Upper lobe of left lung (tissue), 6 donors: ENCODE measurements around the gene FOXS1. TPM values are rescaled to one million over a fixed set of nuclear protein-coding genes. Genes with fewer than 3 reads are reported as not detected.
A peak's percentile ranks its signal among the peaks of the same experiment; 100 is the strongest.

Experiments
- ATAC-seq, 2 donors: fragments of 200-7000 bp; cut with Tn5 transposase; one replicate each; pipeline ENCODE4 v1.9.1; 2022; ENCODE audit warnings: mild to moderate bottlenecking in 2 of 2, moderate library complexity in 2 of 2; ENCODE audit not compliant: low FRiP score in 2 of 2
- DNase-seq, 2 donors: peaks; one replicate each; pipeline ENCODE4 v3.0.0-alpha.2; 2019 to 2020
- H3K27ac ChIP-seq, 4 donors: fragments of 200-600 bp; sonication (generic); one replicate each; pipeline ENCODE4 v1.5.1; 2016 to 2019
- H3K27me3 ChIP-seq, 4 donors: fragments of 200-600 bp; sonication (generic); one replicate each; pipeline ENCODE4 v1.5.1; 2017 to 2019
- H3K36me3 ChIP-seq, 4 donors: fragments of 200-600 bp; sonication (generic); one replicate each; pipeline ENCODE4 v1.5.1; 2016 to 2019
- H3K4me1 ChIP-seq, 4 donors: fragments of 200-600 bp; sonication (generic); one replicate each; pipeline ENCODE4 v1.5.1; 2018 to 2019
- H3K4me3 ChIP-seq, 4 donors: fragments of 200-600 bp; sonication (generic); one replicate each; pipeline ENCODE4 v1.5.1; 2017 to 2019; ENCODE audit warnings: mild to moderate bottlenecking in 2 of 4, moderate library complexity in 1 of 4
- H3K9me3 ChIP-seq, 4 donors: fragments of 200-600 bp; sonication (generic); one replicate each; pipeline ENCODE4 v1.5.1; 2018 to 2019
- CTCF ChIP-seq, 6 experiments: fragments of 450-650 bp in 4 of 6; fragments of 200-600 bp in 2 of 6; sonication (generic) in 2 of 6; IDR thresholded peaks; one replicate each; pipeline ENCODE4 v1.5.1; 2016 to 2019; ENCODE audit warnings: antibody characterized with exemption in 6 of 6
- EP300 ChIP-seq, 4 donors: sonication (generic); formaldehyde crosslinking; IDR thresholded peaks; one replicate each; pipeline ENCODE4 v1.5.1; 2017; ENCODE audit warnings: antibody characterized with exemption in 4 of 4, control low read depth in 2 of 4
- POLR2A ChIP-seq, 4 donors: fragments of 450-650 bp; IDR thresholded peaks; one replicate each; pipeline ENCODE4 v1.5.1; 2016 to 2017; ENCODE audit warnings: antibody characterized with exemption in 4 of 4, mild to moderate bottlenecking in 2 of 4
- POLR2AphosphoS5 ChIP-seq, 2 donors: sonication (generic); formaldehyde crosslinking; IDR thresholded peaks; one replicate each; pipeline ENCODE4 v1.5.1; 2017; ENCODE audit warnings: antibody characterized with exemption in 2 of 2
- WGBS, 2 donors: methylation state at CpG; one replicate each; pipeline ENCODE4 v1.1.5; 2017 to 2018; 5-methylcytosine and 5-hydroxymethylcytosine counted together
- total RNA-seq, 6 donors: library from RNA; depleted of rRNA in 4 of 6; stranded (reverse); fragments of >200 nt in 4 of 6; gene quantifications; one replicate each; pipeline versions ENCODE4 v1.1.0 to v1.2.1, GENCODE V29; 2016 to 2021
- donor health status: DM: no; HTN: no; CAD: no; lungs with moderate emphysema.
- donor health status: DM: no; HTN: yes; CAD: no; lungs with severe emphysema.

Gene FOXS1
- total RNA-seq, 6 donors from 2014 or later, result 0.91 to 1.7 (median 1.3) TPM; not detected in 3

DNA sequence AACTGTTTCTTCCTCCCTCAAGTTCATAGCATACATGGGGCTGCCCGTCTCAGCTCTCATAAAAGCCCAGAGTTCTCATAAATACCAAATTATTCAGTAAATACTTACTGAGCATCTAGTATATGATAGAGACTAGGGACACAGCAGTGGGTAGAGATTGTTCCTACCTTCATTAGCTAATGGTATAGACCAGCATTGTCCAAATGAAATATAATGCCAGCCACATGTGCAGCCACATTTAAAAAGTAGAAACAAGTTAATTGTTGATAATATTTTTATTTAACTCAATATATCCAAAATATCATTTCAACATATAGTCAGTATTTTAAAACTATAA, 26.2 kb upstream of the FOXS1 start:
- 87 to 100% methylated on average over 1 of the region's 1 CpG for WGBS, 2 donors
- no peak overlapping the region for H3K27ac ChIP-seq
- DNase-seq, result no peak

GRCh38 chr20:31870726-31871617, 25.6 kb upstream of the FOXS1 start:
- 10 to 20% methylated on average over 8 to 21 of the region's 24 CpGs for whole genome bisulfite sequencing, 2 donors
- Histone ChIP-seq H3K36me3 (no peaks in the 10 kb centered on the region), H3K4me3 (peak overlapping the region; percentile 73 to 92 (median 78)), H3K27ac (peak overlapping the region in 3 of 4 donors; percentile 49 to 76 (median 62)), H3K27me3 (peaks cover 0 to 12% (median 4%) of the 10 kb centered on the region in 4 donors), H3K9me3 (no peaks in the 10 kb centered on the region), H3K4me1 (peaks cover 9 to 21% (median 18%) of the 10 kb centered on the region in 4 donors)
- ATAC-seq (peak in 1 of 2 donors; percentile 16), DNase-seq (no peak)
- TF ChIP-seq POLR2AphosphoS5 (IDR thresholded peaks at IDR 0.05) (no peak), EP300 (IDR thresholded peaks at IDR 0.05) (no peak)

More for the DNA sequence above, 26.2 kb upstream of the FOXS1 start:
- H3K4me1 ChIP-seq, result peaks cover 9 to 21% (median 18%) of the 10 kb centered on the region in 4 donors
- H3K4me3 ChIP-seq, result no peak overlapping the region
- H3K9me3 ChIP-seq, result no peaks in the 10 kb centered on the region
- no peak for ATAC-seq
- no peaks in the 10 kb centered on the region for H3K36me3 ChIP-seq
- peaks cover 0 to 12% (median 4%) of the 10 kb centered on the region in 4 donors for H3K27me3 ChIP-seq
- TF ChIP-seq CTCF (IDR thresholded peaks at IDR 0.05) (no peak), POLR2AphosphoS5 (IDR thresholded peaks at IDR 0.05) (no peak), POLR2A (IDR thresholded peaks at IDR 0.05) (no peak), EP300 (IDR thresholded peaks at IDR 0.05) (no peak)

GRCh38 chr20:31869942-31870725, 24.7 kb upstream of the FOXS1 start, which contains the start of the genes DUSP15 and TTLL9:
TSS of gene DUSP15 (minus strand) at chr20:31870527. CDS start at chr20:31870337, 190 bp downstream.
TSS of gene TTLL9 (plus strand) at chr20:31870634. CDS start at chr20:31871127, 493 bp downstream.
- peak within 1 kb of the TSS in 3 of 4 donors; percentile 49 to 76 (median 62) for H3K27ac ChIP-seq
- peaks cover 0 to 12% (median 4%) of the 10 kb centered on the region in 4 donors for H3K27me3 ChIP-seq
- no peaks in the 10 kb centered on the region for H3K9me3 ChIP-seq
- peak; percentile 69 to 88 for ATAC-seq
- H3K4me3 ChIP-seq, result peak within 1 kb of the TSS; percentile 73 to 92 (median 78)
- TF ChIP-seq POLR2A (IDR thresholded peaks at IDR 0.05) (peak in 1 of 4 donors; percentile 28), EP300 (IDR thresholded peaks at IDR 0.05) (no peak), POLR2AphosphoS5 (IDR thresholded peaks at IDR 0.05) (no peak)
- H3K4me1 ChIP-seq, result peaks cover 9 to 21% (median 18%) of the 10 kb centered on the region in 4 donors
- DNase-seq, result peak; percentile 60 to 91
- WGBS, 2 donors, result 1 to 2% methylated on average over 5 to 35 of the region's 80 CpGs
- H3K36me3 ChIP-seq, result no peaks in the 10 kb centered on the region

- no peaks in the 10 kb centered on the region for H3K36me3 ChIP-seq
- no peak for DNase-seq
- peaks cover 9 to 21% (median 18%) of the 10 kb centered on the region in 4 donors for H3K4me1 ChIP-seq
- peak overlapping the region in 3 of 4 donors; percentile 49 to 76 (median 62) for H3K27ac ChIP-seq
- H3K27me3 ChIP-seq, result peaks cover 0 to 12% (median 4%) of the 10 kb centered on the region in 4 donors
- ATAC-seq, result peak in 1 of 2 donors; percentile 25
- 6 to 24% methylated on average over 1 of the region's 1 CpG for WGBS, 2 donors
- H3K9me3 ChIP-seq, result no peaks in the 10 kb centered on the region
- TF ChIP-seq EP300 (IDR thresholded peaks at IDR 0.05) (no peak), POLR2A (IDR thresholded peaks at IDR 0.05) (no peak), CTCF (IDR thresholded peaks at IDR 0.05) (no peak), POLR2AphosphoS5 (IDR thresholded peaks at IDR 0.05) (no peak)
- peak overlapping the region; percentile 73 to 92 (median 78) for H3K4me3 ChIP-seq
These were observed 24.2 kb upstream of the FOXS1 start for GRCh38 chr20:31869673-31869941.

- TF ChIP-seq POLR2AphosphoS5 (IDR thresholded peaks at IDR 0.05) (no peak), EP300 (IDR thresholded peaks at IDR 0.05) (no peak), CTCF (IDR thresholded peaks at IDR 0.05) (no peak), POLR2A (IDR thresholded peaks at IDR 0.05) (no peak)
- ATAC-seq, result no peak
- Histone ChIP-seq H3K4me3 (peak overlapping the region in 1 of 4 donors; percentile 92), H3K36me3 (no peaks in the 10 kb centered on the region), H3K4me1 (peaks cover 9 to 21% (median 18%) of the 10 kb centered on the region in 4 donors), H3K27ac (peak overlapping the region in 1 of 4 donors; percentile 62), H3K9me3 (no peaks in the 10 kb centered on the region), H3K27me3 (peaks cover 0 to 12% (median 4%) of the 10 kb centered on the region in 4 donors)
- no peak for DNase-seq
- 63 to 69% methylated on average over 6 to 12 of the region's 12 CpGs for WGBS, 2 donors
These were observed 23.7 kb upstream of the FOXS1 start for GRCh38 chr20:31868853-31869672.
